ENCODE data around the gene MRPS12. TPM values are rescaled to one million over a fixed set of nuclear protein-coding genes. Genes with fewer than 3 reads are reported as not detected.
A peak's percentile ranks its signal among the peaks of the same experiment; 100 is the strongest.

Gene MRPS12
- total and polyA plus RNA-seq, 2 of the 13 experiments (the other 11 are each of a cell fraction or from before 2014, with no cell fraction given) = 27.5 to 54.8 TPM

GRCh38 chr19:38958301-38958700, 27.6 kb downstream of the MRPS12 start:
- in situ Hi-C loops (cut with HindIII; ENCODE audit: extremely low pct_ligation_motif_present, low pct_unique_long_range_greater_than_20kb) (no loop called here), intact Hi-C loops (cut with micrococcal nuclease; ENCODE audit: unreplicated experiment) (no loop called here)
- no TSS peak for BruUV-seq (replicated peaks)

GRCh38 chr19:38959618-38960017, 28.9 kb downstream of the MRPS12 start:
- peaks cover 47% of the 10 kb centered on the region for H3K4me1 ChIP-seq (ENCODE audit: insufficient read depth, low read length)
- peaks cover 2 to 8% of the 10 kb centered on the region in 2 experiments; a peak in 3 of 5 replicates for H3K36me3 ChIP-seq (replicated peaks in 1 of 2; ENCODE audit: control insufficient read depth in 1 of 2, insufficient read depth in 2 of 2, low read length in 2 of 2)
- intact Hi-C loops (cut with micrococcal nuclease; ENCODE audit: unreplicated experiment) (loop anchor here (5.0 to 10.0 kb wide), 3 partner anchors 78 to 358 kb away; no protein-coding TSS in a partner anchor), in situ Hi-C loops (cut with HindIII; ENCODE audit: extremely low pct_ligation_motif_present, low pct_unique_long_range_greater_than_20kb) (no loop called here)
- no peak overlapping the region for H3K4me3 ChIP-seq (replicated peaks in 1 of 3; ENCODE audit: insufficient read depth in 1 of 3, low read depth in 2 of 3, low read length in 3 of 3)
- no peak for FAIRE-seq
- peak; percentile 43 for DNase-seq (ENCODE audit: low spot score)
- H3K9ac ChIP-seq (ENCODE audit: insufficient read depth, low read depth, low read length) = no peak overlapping the region
- H3K9me3 ChIP-seq (ENCODE audit: low read length) = no peaks in the 10 kb centered on the region
- 56% methylated on average over 5 of the region's 5 CpGs for WGBS (ENCODE audit: low lambda C conversion rate)
- H3K27ac ChIP-seq (ENCODE audit: extremely low read length, insufficient read depth, low read length) = peak overlapping the region; percentile 19
- POLR2A ChIA-PET = interaction anchor here (1.8 kb wide), 1 partner anchor 29 kb away, joined by 6 read pairs; the partner anchor contains the start of genes MRPS12 and SARS2
- 0 out of 2 replicates have a peak, but pooled peaks cover 2% of the 10 kb centered on the region for H4K20me1 ChIP-seq (ENCODE audit: insufficient read depth, low read length)
- CTCF ChIA-PET (ENCODE audit: low intra/inter-chr PET ratio, low total read pairs) = no interaction called here
- no peaks in the 10 kb centered on the region for H3K27me3 ChIP-seq (ENCODE audit: control insufficient read depth in 1 of 2, insufficient read depth in 2 of 2, low read length in 2 of 2)
- H3K4me2 ChIP-seq (ENCODE audit: low read depth, low read length) = no peak overlapping the region
- BruUV-seq (replicated peaks) = no TSS peak
- peak; percentile 64 for ATAC-seq
- no peak overlapping the region for H2AFZ ChIP-seq (ENCODE audit: low read length)
- no peaks in the 10 kb centered on the region for H3K79me2 ChIP-seq (ENCODE audit: insufficient read depth, low read length)
- no peak for TF ChIP-seq TRIM22 (IDR thresholded peaks at IDR 0.05)
- 0 out of 2 replicates have a peak, but pooled peaks have one; percentile 21 for TF ChIP-seq ZBTB43 (CRISPR knock-in tag; conservative IDR thresholded peaks at IDR 0.05)

More at GRCh38 chr19:38958301-38958700, 27.6 kb downstream of the MRPS12 start:
- H3K79me2 ChIP-seq (ENCODE audit: insufficient read depth, low read length) = no peaks in the 10 kb centered on the region
- no peak for FAIRE-seq
- CTCF ChIA-PET (ENCODE audit: low intra/inter-chr PET ratio, low total read pairs) = no interaction called here
- H3K36me3 ChIP-seq (replicated peaks in 1 of 2; ENCODE audit: control insufficient read depth in 1 of 2, insufficient read depth in 2 of 2, low read length in 2 of 2) = peaks cover 1 to 3% of the 10 kb centered on the region in 2 experiments; a peak in 2 of 5 replicates
- no peak for TF ChIP-seq REXO4 (CRISPR knock-in tag; IDR thresholded peaks at IDR 0.05; ENCODE audit: borderline replicate concordance)
- no peak for TF ChIP-seq CREB3 (CRISPR knock-in tag; IDR thresholded peaks at IDR 0.05)
- peak; percentile 75; the same call in 1 of the 2 replicates for TF ChIP-seq ZNF850 (CRISPR knock-in tag; conservative IDR thresholded peaks at IDR 0.05)
- no peak overlapping the region for H3K9ac ChIP-seq (ENCODE audit: insufficient read depth, low read depth, low read length)
- no peaks in the 10 kb centered on the region for H4K20me1 ChIP-seq (ENCODE audit: insufficient read depth, low read length)
- H3K4me3 ChIP-seq (replicated peaks in 1 of 3; ENCODE audit: insufficient read depth in 1 of 3, low read depth in 2 of 3, low read length in 3 of 3) = no peak overlapping the region
- H3K9me3 ChIP-seq (ENCODE audit: low read length) = no peaks in the 10 kb centered on the region
- H3K27me3 ChIP-seq (ENCODE audit: control insufficient read depth in 1 of 2, insufficient read depth in 2 of 2, low read length in 2 of 2) = no peaks in the 10 kb centered on the region
- H2AFZ ChIP-seq (ENCODE audit: low read length) = no peak overlapping the region
- no peak for ATAC-seq
- 96% methylated on average over 2 of the region's 2 CpGs for WGBS (ENCODE audit: low lambda C conversion rate)
- no peak for DNase-seq (ENCODE audit: low spot score)
- H3K4me2 ChIP-seq (ENCODE audit: low read depth, low read length) = no peak overlapping the region
- POLR2A ChIA-PET = interaction anchor here (1.8 kb wide), 1 partner anchor 28 kb away, joined by 6 read pairs; the partner anchor contains the start of genes MRPS12 and SARS2
- peaks cover 48% of the 10 kb centered on the region for H3K4me1 ChIP-seq (ENCODE audit: insufficient read depth, low read length)
- no peak overlapping the region for H3K27ac ChIP-seq (ENCODE audit: extremely low read length, insufficient read depth, low read length)
